ENCODE data around the gene PCNX2.

PCNX2 gene

DNA sequence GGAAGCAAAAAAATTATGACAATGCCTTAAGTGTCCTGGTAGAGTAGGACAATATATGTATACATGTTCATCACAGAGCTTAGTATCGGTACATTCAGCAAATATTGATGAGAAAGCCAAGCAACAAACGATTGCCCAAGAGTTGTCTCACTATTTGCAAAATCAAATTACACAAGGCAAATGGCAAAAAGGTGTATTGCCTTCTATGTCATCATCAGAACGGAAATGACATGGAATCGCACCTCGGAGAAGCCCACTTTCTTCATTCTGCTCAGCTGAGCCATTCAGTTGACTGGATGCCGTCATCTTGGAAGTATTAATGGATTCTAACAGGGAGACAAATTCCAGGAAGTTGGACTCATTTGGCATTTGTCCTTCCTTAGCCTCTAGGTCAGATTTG is 37.7 kb downstream of the PCNX2 start:
- DNase-seq, result no peak

DNA sequence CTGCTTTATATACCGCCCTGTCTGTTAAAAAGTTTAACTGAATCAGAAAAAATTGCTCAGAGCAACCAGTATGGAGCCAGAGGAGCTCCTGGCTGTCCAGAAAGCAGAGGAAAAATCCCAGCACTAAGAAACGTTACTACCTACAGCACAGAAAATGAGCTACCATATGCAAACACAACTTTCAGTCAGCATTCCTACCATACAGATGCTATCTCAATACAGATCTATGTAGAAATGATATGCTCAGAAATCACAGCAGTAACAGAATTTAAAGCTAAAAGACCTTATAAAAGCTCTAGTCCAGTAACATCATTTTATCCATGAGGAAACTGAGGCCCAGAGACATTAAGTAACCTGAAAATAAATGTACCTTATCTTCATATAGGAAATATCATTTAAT is 38.7 kb downstream of the PCNX2 start:
- DNase-seq, result no peak

DNA sequence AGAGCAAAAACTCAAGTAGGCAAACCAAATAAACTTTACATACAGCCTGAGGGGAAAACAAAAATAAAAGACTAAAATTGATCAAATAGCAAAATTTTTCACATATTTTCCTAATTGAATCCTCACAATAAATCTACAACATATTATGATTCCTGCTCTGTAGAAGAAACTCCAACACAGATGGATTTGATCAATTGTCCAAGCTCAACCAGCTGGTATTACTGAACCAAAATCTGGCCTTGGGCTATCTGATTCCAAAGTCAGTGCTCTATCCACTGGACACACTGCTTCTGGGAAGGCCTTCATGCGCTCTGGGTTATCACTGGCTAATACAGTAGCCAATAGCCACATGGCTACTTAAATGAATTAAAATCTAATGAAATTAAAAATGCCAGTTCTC is 39.3 kb downstream of the PCNX2 start:
- DNase-seq, result no peak

DNA sequence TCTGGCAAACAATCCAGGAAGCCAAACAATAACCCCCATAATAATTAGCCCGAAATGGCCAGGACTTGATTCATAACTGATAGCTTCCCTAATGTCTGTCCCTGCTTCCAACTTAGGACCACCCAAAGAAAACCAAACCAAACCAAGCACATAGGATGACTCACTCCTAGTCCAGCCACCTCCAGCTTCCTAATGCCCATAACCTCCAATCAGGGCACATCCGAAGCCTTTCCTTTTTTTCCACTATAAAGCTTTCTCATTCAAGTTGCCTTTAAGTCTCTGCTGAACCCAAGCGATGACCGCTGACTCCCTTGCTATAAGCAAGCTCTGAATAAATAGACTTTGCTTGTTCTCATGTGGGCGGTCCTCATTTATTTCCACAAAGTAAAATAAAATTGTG is 40.4 kb downstream of the PCNX2 start:
- no peak for DNase-seq

DNA sequence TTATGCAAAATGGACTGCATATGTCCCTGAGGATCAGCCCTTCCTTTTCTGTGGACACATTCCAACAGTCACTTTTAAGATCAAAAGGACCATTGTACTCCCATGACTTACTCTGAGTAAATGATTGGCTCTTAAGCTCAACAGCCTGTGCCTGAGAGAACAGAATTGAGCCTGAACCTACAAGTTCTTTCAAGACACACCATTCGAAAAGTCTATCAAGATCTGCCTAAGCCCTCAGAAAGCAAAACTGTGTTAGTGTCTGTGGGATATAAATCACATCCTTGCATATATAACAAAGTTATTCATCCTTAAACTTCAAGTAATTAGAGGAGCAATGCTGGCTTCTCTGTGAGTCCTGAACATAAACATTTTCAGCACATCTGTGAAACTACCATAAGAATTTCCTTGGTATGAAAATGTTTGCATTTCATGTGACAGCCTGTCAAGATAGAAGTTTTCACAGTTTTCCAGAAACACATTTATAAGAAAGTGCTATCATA is 41.6 kb downstream of the PCNX2 start:
- no peak for DNase-seq

DNA sequence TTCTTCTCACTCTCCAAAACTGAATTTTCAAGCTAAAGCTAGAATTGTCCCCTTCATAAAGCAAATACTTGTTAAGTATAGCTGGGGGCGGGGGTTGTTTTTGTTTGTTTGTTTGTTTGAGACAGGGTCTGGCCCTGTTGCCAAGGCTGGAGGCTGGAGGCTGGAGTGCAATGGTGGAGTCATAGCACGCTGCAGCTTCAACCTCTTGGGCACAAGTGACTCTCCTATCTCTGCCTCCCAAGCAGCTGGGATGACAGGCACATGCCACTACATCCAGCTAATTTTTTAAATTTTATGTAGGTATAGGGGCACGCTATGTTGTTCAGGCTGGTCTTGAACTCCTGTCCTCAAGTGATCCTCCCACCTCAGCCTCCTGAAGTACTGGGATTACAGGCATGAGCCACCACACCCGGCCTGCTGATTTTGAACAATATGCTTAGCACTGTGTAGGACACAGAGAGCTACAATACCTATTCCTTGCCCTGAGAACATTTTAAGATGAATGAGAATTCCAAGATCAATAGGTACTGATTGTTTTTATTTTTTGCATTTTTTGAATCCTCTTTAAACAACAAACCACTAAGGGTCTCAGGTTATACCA is 42.2 kb downstream of the PCNX2 start:
- DNase-seq, result no peak

DNA sequence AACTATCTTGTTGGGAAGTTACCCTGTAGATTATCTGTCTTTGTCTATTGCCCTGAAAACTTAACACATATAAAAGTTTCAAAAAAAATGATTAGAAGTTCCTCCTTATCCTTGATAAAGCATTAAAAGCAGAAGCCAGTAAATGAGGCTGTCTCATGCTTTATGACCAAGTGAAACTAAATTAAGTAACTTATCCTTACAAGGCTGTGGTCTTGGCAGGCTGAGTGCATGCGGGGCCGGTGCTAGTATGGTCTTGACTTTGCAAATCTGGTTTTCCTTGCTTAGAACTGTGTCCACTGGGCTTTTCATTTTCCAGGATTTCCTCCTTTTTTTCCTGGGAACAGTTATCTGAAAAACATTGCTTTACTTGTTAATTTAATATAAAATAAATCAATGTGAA is 43.1 kb downstream of the PCNX2 start:
- DNase-seq, result peak; percentile 85

DNA sequence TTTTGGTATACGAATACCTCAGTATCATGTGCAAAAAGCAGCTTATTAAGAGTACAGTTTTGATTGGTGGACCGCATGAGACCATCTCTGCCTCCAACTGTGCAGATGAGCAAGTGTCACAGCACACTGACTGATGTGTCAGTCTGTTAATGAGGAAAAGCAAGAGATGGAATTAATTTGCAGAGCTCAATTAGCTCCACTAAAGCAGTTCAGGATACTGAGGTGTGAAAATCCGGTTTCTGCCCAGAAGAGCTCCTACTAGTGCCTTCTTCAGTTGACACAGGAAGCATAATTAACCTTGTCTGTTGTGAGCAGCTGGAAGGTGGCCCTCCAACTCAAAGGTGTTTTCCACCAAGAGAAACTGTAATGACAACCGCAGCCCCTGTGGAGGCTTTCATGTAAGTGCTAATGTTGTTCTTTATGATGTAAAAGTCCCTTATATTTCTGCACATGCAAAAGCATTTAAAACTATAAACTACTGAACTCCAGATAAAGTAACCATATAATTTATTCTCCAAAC is 44.3 kb downstream of the PCNX2 start:
- no peak for DNase-seq

DNA sequence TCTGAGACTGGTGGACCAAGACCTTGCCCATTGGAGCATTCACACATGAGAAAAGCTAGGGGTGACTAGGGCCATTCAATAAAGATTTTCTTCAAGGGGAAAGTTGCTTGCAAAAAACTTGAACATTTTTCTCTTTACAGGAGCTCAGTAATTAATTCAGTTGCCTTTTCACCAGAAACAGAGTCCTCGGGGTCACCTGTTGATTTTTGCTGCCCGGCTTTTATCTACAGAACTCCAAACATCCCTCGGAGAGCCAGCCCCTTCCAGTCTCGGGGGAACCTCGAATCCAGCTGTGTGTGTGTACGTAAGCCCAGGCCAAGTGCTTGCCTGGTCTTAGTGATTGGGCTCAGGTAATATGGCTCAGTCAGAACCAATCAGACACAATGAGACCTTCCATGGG is 47.5 kb downstream of the PCNX2 start:
- no peak for DNase-seq

DNA sequence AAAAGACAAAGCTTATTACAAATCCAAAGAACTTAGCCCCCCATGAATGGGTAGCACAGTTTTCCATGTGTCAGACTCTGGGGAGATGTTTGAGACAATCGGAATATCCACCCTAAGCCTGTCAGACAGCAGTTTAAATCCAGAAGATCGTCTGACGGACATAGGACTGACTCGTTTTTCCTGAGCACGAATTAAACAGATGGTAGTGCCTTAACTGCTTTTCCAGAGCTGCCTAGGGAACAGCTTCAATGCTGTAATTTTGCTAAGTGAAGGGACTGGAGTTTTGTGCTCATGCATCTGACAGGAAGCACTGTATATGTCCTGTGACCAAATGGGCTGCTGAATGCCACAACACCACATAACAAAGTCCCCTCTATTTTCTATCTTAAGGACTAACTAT is 48.6 kb downstream of the PCNX2 start:
- no peak for DNase-seq

DNA sequence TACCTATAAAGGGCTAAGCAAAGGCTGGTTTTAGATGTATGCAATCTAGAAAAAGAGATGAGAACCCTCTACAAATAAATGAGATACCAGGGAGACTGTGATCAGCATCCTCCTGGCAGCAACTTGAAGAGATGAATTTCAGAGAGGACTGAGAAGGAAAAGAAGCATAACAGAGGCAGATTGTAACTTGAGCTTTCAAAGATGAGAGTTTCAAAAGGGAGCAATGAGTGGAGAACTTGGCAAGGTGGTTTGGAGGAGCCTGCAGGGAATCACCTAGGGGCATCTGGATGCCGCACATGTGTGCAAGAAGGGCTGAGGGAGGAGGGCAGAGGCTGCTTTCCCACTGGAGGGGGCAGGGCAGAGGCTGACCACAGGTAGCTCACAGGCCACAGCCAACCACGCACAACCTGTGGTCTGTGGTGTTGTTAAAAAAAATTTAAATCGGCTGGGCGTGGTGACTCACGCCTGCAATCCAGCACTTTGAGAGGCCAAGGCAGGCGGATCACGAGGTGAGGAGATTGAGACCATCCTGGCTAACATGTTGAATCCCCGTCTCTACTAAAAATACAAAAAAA is 50.2 kb downstream of the PCNX2 start:
- DNase-seq, result no peak

DNA sequence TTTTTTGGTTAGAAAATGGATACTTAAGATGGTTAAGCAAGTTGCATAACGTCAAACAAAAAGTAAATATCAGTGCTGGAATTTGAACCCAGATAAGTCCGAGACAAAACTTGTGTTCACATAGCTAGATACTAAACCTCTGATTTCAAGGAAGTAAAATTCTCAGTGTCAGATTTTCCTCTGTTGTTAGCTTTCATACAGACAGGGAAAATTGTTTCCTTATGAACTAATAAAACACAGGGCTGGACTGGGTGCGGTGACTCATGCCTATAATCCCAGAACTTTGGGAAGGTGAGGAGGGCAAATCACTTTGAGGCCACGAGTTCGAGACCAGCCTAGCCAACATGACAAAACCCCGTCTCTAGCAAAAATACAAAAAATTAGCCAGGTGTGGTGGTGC is 51.3 kb downstream of the PCNX2 start:
- DNase-seq, result no peak

DNA sequence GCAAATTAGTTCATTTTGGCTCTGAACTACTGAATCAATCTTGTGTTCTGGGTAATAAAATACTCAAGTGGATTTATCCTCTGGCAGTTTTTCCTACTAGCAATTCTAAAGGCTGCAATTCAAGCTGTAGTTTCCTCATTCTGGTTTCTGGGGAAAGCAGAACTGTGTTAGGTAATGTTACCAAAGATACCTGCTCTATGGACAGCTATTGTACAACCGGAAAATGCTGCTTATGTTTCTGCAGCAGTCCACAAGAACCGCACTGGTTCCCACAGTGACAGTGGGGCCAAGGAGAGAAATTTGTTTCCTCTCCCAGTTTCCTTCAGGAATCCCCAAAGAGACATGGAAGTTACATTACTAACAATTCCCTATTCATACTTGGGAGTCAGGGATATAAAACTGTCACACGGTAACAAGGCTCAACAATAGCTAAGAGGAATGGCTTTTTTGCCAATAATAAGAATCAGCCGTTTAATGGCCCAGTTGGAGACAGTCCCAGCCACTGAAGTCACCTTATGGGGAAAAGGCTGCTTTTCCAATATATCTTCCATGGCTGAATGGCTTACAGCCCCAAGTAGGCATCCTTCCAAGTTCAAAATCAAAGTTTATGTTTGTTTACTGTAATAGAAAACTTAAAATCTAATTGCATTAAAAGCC is 52.6 kb downstream of the PCNX2 start:
- peak; percentile 61 for DNase-seq

DNA sequence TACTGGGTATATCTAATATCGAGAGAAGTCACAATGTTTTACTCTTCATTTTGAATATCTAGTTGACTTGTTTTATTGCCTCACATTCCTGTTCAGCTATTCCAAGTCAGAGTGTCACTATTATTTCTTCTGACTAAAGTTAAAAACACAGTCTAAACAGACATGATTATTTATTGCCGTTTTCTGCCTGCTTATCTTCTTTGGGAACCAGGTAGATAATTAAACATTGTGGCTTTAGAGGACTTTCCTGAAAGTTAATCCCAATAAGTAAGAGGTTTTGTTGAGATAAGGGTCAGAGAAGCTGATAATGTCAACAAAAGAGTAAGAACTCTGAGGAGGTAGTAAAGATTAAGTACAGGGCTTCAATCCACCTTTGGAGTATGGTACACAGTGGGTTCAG is 53.8 kb downstream of the PCNX2 start:
- no peak for DNase-seq

DNA sequence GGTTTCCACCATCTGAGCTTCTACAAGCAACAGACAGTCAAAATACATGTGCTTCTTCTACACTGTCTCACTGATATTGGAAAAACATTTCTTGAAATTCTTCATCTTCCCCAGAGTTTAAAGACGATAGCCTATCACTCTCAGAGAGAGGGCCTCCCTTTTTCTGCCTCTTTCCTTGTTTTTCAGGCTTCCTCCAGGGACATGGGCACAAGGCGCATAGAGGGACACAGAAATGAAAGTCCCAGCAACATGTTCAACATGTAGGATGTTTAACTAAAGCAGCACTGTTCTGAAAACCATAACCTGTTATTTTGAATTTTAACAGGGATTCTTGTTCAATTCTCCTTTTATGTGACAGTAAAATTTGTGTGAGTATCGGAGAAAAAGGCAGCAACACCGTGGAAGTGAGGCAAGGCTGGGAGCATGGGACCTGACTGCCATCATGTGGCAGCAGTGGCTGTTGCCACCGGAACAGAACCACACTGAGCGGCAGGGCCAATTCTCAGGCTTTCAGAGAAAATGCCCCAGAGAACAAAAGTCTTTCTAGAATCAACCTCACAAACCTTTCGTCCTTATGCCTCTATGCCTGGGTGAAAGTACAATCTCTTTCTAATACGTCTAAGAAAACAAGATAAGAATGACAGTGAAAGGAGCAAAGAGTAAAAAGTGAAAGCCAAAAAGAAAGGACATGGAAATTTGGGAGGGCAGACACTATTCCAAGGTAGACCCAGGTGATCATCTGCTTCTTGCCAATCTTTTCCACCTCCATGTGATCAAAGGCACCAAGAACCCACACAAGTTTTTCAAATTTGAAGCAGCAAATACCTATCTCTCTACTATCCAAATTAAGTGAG is 54.5 kb downstream of the PCNX2 start:
- DNase-seq, result peak; percentile 64

DNA sequence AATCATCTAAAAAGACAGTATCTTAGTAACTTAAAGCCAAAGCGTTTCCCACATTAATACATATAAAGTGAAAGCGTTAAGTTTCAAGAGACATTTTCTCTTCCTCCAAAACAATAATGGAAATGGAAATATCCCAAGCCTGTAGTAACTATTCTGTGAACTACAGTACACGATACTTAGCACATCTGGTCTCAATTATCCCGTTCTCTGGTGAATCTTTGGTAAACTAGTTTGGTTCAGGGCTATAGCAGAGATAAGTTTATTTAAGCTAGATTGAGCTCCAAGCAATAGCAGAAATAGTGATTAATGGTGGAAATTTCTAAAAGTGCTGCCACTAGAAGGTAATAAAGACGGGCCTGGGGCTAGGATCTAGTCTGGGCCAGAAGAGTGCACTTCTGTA is 55.2 kb downstream of the PCNX2 start:
- no peak for DNase-seq

DNA sequence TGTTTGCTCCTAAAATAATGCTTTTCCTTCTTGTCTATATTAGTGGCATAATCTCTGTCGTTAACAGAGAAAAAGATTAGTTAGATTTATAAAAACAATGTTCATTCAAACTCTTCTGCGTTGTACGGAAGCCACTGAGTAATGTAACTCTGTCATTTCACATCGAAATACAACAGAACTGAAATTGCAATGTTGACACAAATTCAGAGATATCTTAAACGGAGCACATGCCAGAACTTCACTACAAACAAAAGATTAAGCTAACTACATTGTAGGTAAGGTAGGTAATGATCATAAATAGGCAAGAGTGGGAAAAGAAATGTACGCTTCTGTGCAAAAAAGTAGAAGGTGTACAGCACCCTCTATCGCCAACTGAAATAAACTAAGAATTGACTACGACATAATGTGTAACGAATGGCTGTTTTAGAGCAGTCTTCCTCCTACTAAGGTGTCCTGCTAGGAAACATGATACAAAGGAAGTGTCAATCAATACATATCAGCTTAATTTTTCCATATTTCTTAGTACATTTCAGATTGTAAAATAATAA is 56.6 kb downstream of the PCNX2 start:
- no peak for DNase-seq

DNA sequence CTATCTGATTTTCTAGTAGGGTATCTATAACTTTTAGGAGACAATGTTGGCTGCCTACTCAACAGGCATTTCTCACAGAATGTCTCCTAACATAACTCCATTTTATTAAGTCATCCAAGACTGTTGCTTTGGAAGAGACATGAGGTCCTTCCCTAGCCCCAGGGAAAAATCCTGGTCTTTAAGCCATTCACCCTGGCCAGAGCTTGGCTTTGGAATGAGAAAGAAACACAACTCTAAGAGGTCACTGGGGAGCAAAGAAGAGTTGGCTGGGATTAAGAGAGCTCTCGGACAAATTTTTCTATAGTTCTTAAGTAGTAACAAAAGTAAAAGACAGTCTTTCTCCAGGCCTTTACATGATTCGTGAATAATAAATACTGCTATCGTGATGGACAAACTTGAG is 57.9 kb downstream of the PCNX2 start:
- no peak for DNase-seq

DNA sequence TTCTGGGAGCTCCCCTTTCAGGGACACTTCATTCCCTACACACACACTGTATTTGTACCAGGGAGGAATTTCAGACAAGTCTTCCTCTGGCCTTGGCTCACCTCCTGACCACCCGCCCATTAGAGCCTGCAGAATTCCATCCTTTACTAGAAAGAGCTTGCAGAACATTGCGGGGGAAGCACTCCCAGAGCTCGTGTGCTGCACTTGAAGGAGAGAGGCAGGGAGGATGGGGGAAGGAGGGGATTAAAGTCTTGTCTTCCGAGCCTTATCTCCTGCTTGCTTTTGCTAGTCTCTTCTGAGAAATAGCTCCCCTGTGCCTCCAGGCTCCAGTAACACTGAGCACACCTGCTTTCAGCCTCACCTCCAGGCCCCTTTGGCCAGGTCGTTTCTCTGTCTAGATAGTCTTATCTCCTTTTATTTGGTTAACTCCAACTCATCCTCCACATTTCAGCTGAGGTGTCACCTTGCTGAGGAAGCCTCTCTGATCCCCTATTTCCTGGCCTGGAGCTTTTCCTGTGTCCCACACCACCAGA is 62.0 kb downstream of the PCNX2 start:
- no peak for DNase-seq

DNA sequence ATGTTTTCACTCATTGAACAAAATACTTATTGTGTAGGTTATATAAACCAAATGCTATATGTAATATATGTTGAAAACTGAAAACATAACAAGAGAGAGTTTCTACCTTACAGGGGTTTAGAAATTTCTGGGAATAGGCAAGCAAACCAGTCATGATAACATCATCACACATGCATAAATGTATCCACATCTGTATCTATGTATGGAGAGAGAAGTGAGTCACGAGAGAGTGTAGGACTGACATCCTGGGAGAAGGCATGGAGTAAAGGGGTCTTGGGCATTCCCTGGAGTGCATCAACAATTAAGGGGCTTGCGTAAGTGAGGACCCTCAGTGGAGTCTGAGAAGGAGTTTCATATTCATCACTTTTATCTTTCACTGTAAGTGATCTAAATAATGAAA is 65.5 kb downstream of the PCNX2 start:
- no peak for DNase-seq

DNA sequence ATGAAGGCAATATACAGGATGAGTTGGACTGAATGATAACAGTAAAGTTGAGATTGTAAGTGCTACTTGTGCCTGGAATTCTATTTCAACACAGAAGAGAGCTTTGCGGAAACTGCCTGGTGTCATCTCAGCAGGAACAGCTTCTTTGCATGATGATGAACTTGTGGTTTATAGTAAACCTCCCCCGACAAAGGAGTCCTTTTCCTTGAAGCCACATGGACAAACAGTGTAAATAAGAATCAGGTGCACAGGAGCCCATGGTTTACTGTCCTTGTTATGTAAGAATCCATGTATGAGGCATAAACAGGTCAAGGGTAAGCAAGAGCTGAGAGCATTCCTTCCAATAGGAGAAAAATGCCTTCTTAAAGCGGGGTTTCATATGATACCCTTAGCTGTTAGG is 66.2 kb downstream of the PCNX2 start:
- no peak for DNase-seq

DNA sequence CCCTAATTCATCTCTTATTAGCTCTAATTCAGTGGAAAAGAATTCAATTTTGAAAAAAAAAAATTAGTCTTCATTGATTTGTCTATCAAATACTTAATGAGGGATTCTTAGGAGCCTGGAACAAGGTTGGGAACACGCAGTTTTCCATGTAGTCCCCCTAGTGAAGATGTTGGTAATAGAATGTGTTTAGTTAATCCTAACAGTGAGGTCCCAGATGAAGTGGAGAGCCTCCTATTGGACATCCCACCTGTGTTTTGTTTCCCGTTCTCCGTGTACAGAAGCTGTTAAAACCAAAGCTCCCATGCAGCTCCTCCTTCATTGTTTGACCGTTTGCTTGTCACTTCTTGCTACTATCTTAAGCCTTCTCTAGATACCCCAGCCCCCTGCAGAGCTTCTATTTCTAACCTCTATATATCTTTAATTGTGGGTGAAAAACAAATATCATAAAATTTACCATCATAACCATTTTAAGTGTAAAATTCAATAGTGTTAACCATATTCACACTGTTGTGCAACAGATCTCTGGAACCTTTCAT is 67.5 kb downstream of the PCNX2 start:
- no peak for DNase-seq

DNA sequence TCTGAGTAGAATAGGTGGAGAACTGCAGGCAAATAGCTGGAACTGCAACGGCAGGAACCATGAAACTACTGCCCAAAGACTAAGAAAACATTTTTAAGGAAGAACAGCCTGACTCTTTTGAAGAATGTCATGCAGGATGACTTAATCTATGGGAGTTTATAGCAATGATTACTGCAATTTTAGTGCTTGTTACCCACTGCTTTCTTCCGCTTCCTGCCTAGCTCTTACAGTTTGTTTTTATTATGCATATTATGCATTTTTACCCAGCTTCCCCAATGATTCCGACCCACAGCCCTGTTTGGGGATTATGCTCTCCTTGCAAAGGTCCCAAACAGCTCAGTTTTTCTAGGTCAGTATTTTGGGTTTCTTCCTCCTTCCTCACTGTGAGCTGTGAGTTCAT is 71.2 kb downstream of the PCNX2 start:
- peak; percentile 8 for DNase-seq
